ENCODE data around the gene RSPH9. TPM values are rescaled to one million over a fixed set of nuclear protein-coding genes. Genes with fewer than 3 reads are reported as not detected.
"Not testable (repeated sequence)": the region's sequence is repeated elsewhere in the genome, so short reads cannot be mapped to it uniquely, and the experiment has no call there.

The RSPH9 gene
- total RNA-seq, 1 donor from 2014 or later, result 0.48 TPM

DNA sequence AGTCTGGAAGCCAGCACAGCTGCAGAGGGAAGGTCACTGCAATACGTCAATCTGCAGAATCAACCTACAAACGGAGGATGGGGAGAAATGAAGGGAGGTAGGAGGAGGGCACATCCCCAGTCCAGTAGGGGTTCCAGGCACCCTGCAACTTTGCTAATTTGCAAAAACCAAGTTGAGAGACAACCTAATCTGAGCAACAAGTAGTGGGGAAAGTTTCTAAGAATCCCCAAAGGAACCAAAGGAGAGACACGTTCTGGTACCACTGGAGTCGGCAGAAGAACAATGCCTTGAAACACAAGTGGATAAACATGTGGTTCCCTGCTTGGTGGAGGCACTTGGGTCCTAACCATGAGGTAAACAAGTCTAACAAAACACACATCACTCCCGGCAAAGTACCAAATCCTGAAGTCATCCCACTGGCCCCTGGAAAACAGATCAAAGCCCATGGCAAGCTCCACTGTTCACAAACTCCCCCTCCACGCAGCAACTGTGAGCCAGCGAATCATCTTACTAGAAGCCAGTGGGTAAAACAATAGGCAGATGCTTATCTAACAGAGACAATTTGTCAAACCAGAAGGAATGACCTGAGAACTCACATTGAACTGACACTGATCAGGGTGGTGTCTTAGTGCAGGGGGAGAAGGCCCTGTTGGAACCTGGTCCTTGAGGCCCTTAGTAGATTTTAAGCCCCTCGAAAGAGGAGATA lies 38.0 kb downstream of the RSPH9 start:
- no peak for DNase-seq (ENCODE audit: low spot score)

GRCh38 chr6:43683708-43684455 lies 39.0 kb downstream of the RSPH9 start:
- DNase-seq (ENCODE audit: low spot score), result no peak

- DNase-seq (ENCODE audit: low spot score), result no peak
Observed at GRCh38 chr6:43687079-43687436, 42.2 kb downstream of the RSPH9 start.

GRCh38 chr6:43687437-43688347 lies 42.9 kb downstream of the RSPH9 start, which contains the start of gene MRPS18A:
Gene MRPS18A (minus strand): TSS chr6:43687791. CDS start chr6:43687779, 12 bp downstream.
- DNase-seq (ENCODE audit: low spot score), result peak; percentile 85

DNA sequence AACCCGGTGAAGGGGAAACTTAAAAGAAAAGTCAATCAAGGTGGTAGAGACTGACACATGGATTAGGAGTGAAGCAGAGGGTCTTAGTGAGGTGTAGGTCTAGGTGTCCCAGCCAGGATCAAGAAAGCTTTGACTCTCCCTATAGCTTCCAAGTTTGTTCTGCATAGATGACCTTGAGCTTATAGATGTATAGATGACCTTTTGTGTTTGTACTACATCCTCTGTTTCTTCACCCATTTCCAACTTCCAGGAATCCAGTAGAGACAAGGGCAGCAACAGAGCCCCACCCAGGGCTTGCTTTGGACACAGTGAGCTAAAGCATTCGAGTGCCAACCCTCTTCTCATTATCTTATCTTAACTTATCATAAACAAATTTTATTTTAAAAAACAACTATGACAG lies 44.6 kb downstream of the RSPH9 start:
- no peak for DNase-seq (ENCODE audit: low spot score)

GRCh38 chr6:43695215-43695966 lies 50.6 kb downstream of the RSPH9 start:
- DNase-seq (ENCODE audit: low spot score), result no peak

- DNase-seq (ENCODE audit: low spot score), result no peak
Observed at GRCh38 chr6:43695967-43696291, 51.1 kb downstream of the RSPH9 start.

DNA sequence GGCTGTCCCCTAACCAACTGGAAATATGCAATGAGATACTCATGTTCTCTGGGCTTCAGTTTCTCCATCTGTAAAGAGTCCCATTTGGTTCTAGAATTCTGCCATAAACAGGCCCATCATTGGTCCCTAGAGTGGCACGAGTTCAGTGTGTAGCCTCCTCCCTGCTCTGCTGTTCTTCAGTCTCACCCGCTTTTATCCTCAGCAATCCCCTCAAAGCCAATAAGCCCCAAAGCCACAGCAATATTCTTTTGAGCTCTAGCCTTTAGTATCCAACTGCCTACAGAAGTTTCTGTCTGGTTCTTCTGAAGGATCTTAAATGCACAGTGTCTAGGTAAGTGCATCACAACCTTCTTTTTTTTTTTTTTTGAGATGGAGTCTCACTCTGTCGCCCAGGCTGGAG lies 52.6 kb downstream of the RSPH9 start:
- peak; percentile 98 for DNase-seq (ENCODE audit: low spot score)

DNA sequence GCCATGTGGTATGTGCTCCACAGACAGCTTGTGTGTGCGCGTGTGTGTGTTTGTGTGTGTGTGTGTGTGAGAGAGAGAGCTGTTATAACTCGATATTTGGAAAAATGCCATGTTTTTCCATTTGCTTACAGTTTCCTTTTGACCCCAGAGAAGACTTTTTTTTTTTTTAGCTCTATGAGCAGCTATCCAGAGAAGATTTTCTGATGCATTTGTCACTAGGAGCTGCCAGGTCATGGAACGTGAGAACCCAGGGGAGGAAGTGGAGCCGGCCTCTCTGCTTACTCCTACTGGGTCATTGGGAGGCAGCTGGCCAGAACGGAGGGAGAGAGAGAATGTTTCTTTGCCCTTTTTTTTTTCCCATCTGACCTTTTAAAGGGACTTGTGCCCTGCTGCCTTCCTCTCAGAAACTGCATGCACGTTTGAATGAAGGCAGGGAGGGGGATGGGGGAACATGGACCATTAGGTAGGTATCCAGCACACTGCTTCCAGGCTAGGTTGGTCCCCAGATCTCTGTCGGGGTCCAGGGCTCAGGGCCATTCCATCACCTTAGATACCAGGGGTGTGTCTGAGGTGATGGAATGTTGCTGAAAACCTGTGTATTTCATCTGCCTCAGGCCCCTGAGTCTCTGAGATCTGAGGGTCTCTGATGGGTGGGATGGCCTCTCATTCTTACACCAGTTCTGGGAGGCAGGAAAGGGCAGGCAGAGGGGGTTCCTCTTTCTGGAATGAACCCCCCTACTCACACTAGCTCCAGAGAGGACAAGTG lies 53.9 kb downstream of the RSPH9 start:
- peak; percentile 80 for DNase-seq (ENCODE audit: low spot score)

DNA sequence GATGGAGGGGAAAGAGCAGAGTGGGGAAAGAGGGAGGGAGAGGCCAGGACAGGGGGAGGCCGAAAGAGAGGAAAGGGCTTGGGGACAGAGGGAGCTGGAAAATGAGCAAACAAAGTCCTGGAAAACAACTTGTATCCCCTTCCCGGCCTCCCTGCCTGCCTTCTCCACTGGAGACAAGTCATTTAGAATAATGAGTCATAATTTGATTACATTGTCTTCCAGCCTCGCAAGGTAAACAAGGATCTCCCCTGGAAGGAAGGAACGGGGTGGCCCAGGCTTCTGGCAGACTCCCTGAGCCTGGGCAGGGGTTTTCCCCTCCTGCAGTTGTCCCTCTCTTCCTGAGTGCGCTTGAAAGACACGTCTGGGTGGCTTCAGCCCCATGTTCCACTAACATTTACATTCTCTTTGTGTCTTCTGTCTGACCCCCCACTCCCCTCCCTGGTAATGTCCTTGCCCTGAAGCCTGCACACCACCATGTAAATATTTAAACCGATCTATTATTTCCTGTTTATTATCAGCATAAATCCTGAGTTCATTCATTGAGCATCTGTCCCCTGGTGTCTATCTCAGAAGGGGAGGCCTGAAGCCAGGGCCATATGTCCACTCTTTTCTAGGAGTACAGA lies 54.8 kb downstream of the RSPH9 start:
- peak; percentile 18 for DNase-seq (ENCODE audit: low spot score)

- DNase-seq (ENCODE audit: low spot score), result not testable (repeated sequence)
Observed at GRCh38 chr6:43700939-43701560, 56.2 kb downstream of the RSPH9 start.

DNA sequence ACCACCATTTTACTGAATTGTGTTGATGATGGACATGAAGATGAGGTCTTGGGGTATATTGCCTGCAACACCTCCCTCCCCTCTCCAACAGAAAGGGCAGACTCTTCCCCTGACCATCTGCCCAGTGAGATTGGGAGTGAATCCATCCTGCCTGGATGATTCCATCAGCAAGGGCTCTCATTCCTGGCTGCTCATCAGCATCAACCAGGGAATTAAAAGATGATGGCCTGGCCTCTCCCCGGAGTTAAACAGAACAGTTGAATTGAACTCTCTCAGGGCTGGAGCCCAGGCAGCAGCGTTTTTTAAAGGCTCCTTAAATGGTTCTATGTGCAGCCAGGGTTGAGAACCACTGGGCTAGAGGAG lies 57.3 kb downstream of the RSPH9 start:
- peak; percentile 85 for DNase-seq (ENCODE audit: low spot score)

DNA sequence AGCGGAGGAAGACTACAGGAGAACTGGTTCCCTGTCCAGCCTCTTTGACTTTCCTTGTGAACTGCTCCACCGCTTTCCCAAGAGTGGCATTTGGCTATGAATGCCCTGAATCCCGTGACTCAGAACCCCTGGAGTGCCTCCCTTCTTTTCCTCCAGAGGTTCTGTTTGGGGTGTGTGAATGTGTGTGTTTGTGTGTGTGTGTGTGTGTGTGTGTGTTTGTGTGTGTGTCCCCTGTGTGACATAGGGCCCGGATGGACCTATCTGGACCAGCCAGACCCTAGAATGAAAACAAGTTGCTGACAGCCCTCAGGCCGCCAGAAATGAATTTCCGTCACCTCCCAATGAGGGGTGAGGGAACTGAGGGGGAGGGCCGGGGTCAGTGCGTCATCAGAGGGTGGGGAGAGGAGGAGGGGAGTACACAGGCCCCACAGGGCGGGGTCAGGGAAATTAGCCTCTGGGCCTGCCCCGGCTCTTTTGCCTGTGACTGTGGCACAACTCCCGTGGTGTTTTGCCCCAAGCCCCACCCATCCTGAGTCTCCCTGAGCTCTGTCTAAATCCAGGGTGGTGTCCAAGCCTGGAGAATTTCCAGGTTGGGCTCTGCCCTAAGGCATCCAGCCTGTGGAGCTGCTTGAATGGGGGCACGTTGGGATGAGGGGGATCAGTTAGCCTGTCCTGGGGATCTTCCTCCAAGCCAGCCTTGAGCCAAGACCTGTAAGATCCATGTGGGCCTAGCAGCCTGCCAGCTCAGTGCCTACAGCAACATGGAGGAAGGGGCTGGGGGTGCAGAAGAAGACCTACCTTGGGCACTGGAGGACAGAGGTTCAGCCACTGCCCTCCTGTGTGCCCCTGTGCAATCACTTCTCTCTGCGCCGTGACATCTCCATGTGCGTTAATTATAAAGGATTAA lies 58.0 kb downstream of the RSPH9 start:
- DNase-seq (ENCODE audit: low spot score), result peak; percentile 99

DNA sequence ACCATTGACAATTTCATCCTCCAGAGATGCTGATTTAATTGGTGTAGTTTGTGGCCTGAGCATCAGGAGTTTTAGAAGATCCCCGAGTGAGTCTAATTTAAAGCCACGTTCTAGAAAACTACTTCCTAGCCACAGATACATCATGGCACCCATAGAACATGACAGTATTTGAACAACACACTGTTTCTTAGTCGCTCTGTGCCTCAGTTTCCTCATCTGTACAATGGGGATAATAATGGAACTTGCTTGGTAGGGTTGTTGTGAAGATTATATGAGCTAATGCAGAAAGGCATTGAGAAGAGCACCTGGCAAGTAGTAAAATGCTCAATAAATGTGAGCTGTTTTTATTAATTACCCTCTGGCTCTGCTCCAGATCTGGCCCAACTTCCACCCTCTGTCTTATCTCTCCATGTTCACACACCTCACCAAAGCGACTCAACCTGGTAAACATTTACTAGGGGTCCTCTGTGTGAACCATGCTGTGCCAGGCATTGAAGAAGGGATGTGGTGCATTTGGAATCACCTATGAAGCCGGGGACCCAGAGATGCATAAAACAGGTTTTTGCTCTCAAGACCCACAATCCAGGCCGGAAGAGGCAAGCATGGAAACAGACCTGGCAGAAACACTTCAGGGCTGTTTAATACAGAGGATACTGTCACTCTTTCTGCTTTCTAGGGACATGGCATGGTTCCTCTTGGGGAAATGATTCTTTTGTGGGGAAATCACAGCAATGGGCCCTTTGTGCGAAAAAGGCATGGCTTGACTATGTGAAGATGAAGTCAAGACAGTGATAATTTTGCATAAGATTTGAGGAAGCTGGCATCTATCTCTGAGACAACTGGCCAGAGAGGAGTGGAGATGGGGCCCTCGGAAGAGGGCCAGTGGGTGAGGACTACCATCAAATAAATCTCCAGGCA lies 58.9 kb downstream of the RSPH9 start:
- DNase-seq (ENCODE audit: low spot score), result no peak

GRCh38 chr6:43705996-43706395 lies 61.2 kb downstream of the RSPH9 start:
- peak; percentile 91 for DNase-seq (ENCODE audit: low spot score)

DNA sequence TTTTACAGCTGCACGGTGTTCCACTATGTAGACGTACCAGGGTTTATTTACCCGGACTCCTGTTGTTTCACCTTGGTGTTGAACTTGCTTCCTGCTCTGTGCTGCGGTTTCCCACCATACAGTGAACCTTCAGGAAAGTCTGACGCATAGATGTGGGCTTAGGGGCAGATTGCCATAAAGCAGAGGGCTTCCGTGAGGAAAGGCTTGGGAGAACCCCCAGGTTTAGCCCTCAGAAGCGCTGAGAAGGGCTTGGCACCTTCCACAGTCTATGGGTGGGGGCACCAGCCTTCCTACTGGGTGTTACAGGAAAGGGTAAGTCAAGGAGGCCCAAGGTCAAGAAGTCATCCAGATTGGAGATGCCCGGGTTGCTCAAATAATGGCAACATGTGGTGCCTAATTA lies 62.0 kb downstream of the RSPH9 start:
- peak; percentile 69 for DNase-seq (ENCODE audit: low spot score)

- peak; percentile 22 for DNase-seq (ENCODE audit: low spot score)
Observed at GRCh38 chr6:43707269-43707668, 62.4 kb downstream of the RSPH9 start.

DNA sequence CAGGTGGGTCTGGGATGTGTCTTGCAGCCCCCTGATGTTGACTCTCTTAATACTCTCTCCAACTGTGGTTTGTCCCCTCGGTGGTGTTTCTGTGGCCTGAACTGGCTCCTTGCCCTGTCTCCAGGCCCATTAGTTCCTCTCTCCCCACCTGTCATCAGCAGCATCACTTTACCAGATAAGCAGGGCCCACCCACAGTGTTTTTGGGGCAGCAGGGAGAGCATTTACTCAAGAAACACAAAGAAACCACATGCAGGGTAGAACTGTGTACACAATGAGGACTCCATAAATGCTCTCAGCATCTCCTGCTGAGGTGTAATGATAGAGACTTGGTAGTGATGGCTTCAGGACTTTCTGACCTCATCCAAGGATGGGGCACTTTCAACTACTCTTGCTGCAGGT lies 62.9 kb downstream of the RSPH9 start:
- no peak for DNase-seq (ENCODE audit: low spot score)
